K562 treated with DMSO at 1 percent for 4 hours (cell line): ENCODE results near the gene WFDC10B. TPM values are rescaled to one million over a fixed set of nuclear protein-coding genes. Genes with fewer than 3 reads are reported as not detected.

Experiments used
- total RNA-seq: library from RNA; unstranded; fragments of 300-600 nt; gene quantifications from 2 replicates; pipeline ENCODE4 v1.2.3, GENCODE V29; 2022; ENCODE audit not compliant: insufficient read depth

The WFDC10B gene
- not detected in 2 replicates for total RNA-seq

GRCh38 chr20:45704969-45705637 lies at the start of gene WFDC10B:
WFDC10B (minus strand) TSS chr20:45705019; CDS start chr20:45685992, 19,027 bp downstream.

DNA sequence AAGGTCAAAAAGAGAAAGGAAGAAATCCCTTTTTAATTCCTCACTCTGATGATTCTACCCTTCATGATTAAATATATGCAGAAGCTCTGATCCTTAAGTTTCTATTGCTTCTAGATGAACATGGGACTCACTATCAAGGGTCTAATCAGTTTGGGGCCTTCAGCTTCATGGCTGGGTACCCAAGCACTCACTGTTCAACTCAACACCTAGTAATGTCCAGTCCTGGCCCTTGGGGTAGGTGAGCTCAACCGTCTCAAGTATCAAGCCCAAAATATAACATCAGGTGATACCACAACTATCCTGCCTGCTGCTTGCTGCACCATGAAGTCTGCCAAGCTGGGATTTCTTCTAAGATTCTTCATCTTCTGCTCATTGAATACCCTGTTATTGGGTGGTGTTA lies 17.2 kb upstream of the WFDC10B start, which contains the start of gene SPINT4:
SPINT4 (plus strand) TSS at position 301 of the 400 bp plus-strand sequence; CDS start at position 322, 21 bp downstream.

GRCh38 chr20:45701873-45702272 lies 2.9 kb downstream of the WFDC10B start, which contains the start of gene WFDC13:
WFDC13 (plus strand) TSS chr20:45702038; CDS start chr20:45702124, 86 bp downstream.

GRCh38 chr20:45670139-45670538 lies 34.7 kb downstream of the WFDC10B start, which contains the start of gene WFDC11:
WFDC11 (minus strand) TSS chr20:45670239; CDS start chr20:45650600, 19,639 bp downstream.

Other genes starting within 250 kb of the WFDC10B start
- gene WFDC2, start 235.3 kb downstream of the WFDC10B start, total RNA-seq, result not detected in 2 replicates
- not detected in 2 replicates for gene SPINT3, start 189.4 kb downstream of the WFDC10B start, total RNA-seq
- not detected in 2 replicates for gene WFDC6, start 165.5 kb downstream of the WFDC10B start, total RNA-seq
- not detected in 2 replicates for gene EPPIN, start 157.6 kb downstream of the WFDC10B start, total RNA-seq
- not detected in 2 replicates for gene WFDC8, start 125.7 kb downstream of the WFDC10B start, total RNA-seq
- gene WFDC10A, start 75.3 kb downstream of the WFDC10B start, total RNA-seq, result not detected in 2 replicates
- not detected in 2 replicates for gene WFDC9, start 73.7 kb downstream of the WFDC10B start, total RNA-seq
- gene WFDC11, start 34.8 kb downstream of the WFDC10B start, total RNA-seq, result not detected in 2 replicates
- gene WFDC13, start 3.0 kb downstream of the WFDC10B start, total RNA-seq, result not detected in 2 replicates
- gene SPINT4, start 17.3 kb upstream of the WFDC10B start, total RNA-seq, result not detected in 2 replicates
- not detected in 2 replicates for gene WFDC3, start 86.9 kb upstream of the WFDC10B start, total RNA-seq
- 30.5 and 47.2 TPM in 2 replicates for gene DNTTIP1, start 86.9 kb upstream of the WFDC10B start, total RNA-seq
- gene UBE2C, start 107.6 kb upstream of the WFDC10B start, total RNA-seq, result 3.3 and 5.4 TPM in 2 replicates
- gene TNNC2, start 122.3 kb upstream of the WFDC10B start, total RNA-seq, result not detected in 2 replicates
- gene SNX21, start 128.8 kb upstream of the WFDC10B start, total RNA-seq, result 0.53 and 2.0 TPM in 2 replicates
- 50.2 and 57.2 TPM in 2 replicates for gene ACOT8, start 152.4 kb upstream of the WFDC10B start, total RNA-seq
- gene ZSWIM3, start 152.6 kb upstream of the WFDC10B start, total RNA-seq, result 9.4 and 9.8 TPM in 2 replicates
- 14.2 and 15.1 TPM in 2 replicates for gene ZSWIM1, start 176.2 kb upstream of the WFDC10B start, total RNA-seq
- gene SPATA25, start 182.6 kb upstream of the WFDC10B start, total RNA-seq, result not detected in 2 replicates
- 2.0 and 5.7 TPM in 2 replicates for gene NEURL2, start 186.2 kb upstream of the WFDC10B start, total RNA-seq
- gene CTSA, start 186.3 kb upstream of the WFDC10B start, total RNA-seq, result 69.3 and 82.0 TPM in 2 replicates
- 27.6 and 40.1 TPM in 2 replicates for gene PLTP, start 207.1 kb upstream of the WFDC10B start, total RNA-seq
- 21.4 and 22.9 TPM in 2 replicates for gene PCIF1, start 229.7 kb upstream of the WFDC10B start, total RNA-seq